ENCODE measurements around the gene PRKAG1.

The PRKAG1 gene

DNA sequence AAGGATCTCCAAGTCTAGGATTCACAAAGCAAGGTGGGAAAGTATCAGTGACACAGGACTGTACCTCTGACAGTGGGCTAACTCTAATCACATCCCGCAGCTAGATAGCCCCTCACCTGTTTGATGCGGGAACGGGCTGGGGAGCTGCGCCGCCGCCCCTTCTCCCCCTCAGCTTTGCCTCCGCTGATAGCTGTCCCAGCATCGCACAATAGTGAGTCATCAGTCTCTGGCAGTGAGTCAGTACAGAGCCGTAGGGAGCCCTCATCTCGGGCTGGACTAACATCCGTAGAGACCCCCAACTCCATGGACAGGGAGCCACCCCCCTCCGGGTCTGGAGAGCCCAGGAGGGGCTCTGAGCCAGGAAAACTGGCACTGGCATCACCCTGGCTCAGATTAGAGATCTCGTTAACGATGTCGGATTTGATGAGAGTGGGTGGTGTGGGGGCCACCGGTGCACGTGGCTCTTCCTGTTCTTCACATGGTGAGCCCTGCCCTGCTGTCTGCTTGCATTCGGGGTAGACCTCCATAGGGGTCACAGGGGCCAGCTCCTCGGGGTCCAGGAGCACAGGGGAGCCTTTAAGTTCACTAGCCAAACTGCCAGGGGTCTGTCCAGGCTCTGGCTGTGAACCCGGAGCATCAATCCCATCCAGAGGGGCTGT lies 31.1 kb upstream of the PRKAG1 start:
- no peak for DNase-seq

DNA sequence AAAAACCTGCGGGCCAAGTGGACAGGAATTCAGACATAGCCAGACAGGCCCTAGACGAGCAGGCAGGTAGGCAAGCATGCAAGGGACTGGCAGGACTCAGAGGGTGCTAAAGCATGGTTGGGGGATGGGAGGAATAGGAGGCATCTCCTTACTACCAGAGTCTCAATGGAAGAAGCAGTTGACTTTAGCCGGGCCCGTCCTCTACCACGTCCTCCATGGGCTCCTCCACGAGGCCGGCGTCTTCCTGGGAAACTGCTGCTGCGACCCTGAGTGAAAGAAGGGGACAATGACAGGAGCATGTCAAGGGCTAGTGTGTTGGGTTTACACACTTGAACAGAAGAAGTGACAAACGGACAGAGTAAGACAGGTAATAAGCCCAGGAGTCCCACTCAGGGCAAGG lies 30.4 kb upstream of the PRKAG1 start:
- DNase-seq, result no peak

GRCh38 chr12:49046129-49046895 lies 27.7 kb upstream of the PRKAG1 start:
- no peak for DNase-seq

DNA sequence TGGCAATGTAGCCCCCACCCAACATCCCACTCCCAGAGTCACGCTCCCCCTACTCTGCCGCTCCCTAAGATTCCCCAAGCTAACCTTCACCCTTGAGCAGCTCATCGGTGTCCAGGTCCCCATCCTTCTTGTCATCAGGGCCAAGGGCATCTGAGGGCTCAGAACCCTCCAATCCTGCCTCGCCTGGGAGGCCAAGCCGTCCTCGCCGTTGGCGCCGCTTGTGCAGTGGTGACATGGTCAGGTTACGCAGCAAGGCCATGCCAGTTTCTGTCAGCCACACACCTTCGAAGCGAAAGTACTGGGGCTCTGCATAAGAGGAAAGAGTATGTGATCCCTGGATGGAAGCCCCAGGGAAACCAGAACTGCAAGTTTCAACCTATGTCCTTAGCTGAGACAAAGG lies 26.1 kb upstream of the PRKAG1 start:
- no peak for DNase-seq

- DNase-seq, result no peak
These were observed 25.3 kb upstream of the PRKAG1 start for GRCh38 chr12:49043856-49044258.

DNA sequence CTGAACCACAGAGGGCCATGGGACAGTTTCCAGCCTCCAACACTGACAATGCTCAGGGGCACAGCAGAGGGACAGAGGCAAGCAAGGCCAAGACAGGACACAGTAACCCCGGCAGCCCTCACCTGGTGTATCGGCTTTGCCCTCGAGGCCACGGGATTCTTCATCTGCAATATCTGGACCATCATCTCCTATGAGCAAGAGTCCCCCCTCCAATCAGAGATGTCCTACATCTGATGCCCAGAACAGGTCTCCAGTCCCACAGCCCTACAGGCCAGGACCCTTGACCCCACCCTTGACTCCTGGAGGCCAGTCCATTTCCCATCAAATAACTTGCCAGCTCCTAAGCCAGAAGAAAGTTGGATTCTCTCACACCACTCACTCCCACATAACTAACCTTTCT lies 24.7 kb upstream of the PRKAG1 start:
- no peak for DNase-seq

DNA sequence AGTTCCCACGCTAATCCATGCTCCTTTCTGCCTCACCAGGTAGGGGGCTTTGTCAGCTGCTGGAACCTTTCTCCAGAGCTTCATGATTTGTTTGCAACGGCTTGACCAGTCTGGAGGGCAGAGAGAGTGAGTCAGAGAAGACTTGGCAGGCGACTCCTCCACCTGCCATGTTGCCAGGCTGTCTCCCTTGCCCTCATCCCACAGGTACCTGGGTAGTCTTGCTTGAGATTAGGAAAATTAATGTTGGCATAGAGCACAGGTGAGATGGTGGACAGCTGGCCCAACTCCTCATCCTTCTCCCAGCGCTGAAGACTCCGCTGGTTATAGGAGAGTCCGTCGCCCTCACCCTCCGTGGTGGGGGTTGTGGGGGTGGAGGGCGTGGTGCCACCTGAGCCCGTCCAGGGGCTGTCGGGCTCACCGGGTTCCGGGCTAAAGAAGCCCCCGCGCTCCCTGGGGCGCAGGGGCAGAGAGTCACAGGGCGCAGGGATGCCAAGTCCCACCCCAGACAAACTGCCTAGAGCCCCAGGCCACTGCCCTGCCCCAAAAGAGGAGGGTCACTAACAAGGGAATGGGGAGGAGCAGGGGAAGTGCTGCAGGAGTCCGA lies 23.4 kb upstream of the PRKAG1 start:
- no peak for DNase-seq

DNA sequence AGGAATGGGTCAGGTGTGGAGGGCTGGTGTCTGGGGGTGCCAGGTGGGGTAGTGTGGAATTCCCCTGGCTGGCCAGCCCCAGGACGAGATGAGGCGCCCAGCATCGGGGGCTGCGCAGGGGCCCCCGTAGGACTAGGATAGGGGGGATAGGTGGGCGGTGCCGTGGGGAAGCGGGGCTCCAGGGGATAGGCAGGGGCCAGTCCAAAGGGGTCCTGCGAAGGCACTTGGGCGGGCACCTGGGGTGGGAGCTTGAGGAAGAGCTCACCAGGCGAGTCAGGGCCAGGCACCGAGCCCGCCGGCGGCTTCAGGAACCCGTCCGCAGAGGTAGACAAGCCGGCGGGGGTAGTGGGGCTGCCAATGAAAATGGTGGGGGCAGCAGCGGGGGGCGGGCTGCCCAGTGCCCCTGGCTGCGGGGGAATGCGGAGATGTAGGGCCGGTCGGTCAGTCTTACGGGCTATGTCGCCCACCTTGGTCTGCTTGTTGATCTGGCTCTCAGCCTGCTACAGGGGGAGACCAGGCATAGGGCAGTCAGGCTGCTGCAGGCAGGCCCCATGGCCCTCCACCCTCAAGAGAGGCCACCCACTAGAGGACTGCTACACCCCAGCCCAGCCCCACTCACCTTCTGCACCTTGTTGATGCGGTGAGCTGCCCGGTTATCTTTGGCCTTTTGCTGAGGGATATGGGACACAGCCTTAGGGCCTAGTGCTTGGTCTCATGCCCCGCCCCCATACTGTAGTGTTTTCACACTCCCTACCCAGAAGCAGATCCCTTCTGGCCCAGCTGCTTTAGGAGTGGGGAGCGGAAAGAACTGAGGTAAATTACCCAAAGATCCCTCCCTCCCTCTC lies 22.7 kb upstream of the PRKAG1 start:
- DNase-seq, result no peak

- DNase-seq, result no peak
These were observed 21.8 kb upstream of the PRKAG1 start for GRCh38 chr12:49040364-49040855.

DNA sequence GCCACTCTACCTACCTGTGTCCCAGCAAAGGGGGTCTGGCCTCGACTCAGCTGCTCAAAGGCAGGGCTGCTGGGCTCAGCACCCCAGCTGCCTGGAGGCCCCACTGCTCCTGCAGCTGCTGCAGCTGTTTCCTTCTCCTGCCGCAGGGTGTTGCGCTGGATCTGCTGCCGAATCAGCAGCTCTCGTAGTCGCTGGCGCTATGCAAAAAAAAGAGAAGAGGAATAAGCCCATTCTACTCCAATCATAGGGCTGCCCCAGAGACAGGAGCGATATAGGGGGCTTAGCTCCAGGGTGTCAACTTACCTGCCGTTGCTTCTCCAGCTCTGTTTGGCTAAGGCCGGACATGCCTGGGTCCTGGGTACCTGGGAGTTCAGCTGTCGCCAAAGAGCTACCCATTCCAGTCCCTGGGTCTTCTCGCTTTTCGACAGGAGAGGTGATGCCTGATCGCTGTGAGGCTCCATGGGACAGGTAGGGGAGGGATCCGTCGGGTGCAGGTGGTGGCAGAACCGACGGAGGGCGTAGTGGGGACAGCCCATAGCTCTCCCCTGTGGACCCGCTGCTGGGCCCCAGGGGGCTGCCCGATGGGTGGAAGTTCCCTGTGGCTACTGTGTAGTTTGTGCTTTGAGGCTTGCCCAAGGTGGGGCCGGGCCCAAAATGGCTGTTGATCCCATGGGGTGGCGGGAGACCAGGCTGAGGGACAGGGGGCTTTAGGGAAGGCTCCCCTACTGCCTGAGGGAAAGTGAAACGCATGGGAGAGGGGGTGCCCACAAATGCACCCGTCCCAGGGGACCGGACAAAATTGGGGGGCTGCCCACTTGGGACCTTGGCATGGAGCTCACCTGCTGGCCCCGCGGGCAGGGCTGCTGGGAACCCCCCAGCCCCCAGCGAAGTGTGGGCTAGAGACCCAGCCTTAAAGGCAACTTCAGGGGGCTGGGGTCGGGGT lies 21.1 kb upstream of the PRKAG1 start:
- DNase-seq, result no peak

- DNase-seq, result no peak
These were observed 19.8 kb upstream of the PRKAG1 start for GRCh38 chr12:49038291-49038955.

GRCh38 chr12:49037947-49038237 lies 19.3 kb upstream of the PRKAG1 start:
- DNase-seq, result no peak

GRCh38 chr12:49037111-49037946 lies 18.8 kb upstream of the PRKAG1 start:
- no peak for DNase-seq

DNA sequence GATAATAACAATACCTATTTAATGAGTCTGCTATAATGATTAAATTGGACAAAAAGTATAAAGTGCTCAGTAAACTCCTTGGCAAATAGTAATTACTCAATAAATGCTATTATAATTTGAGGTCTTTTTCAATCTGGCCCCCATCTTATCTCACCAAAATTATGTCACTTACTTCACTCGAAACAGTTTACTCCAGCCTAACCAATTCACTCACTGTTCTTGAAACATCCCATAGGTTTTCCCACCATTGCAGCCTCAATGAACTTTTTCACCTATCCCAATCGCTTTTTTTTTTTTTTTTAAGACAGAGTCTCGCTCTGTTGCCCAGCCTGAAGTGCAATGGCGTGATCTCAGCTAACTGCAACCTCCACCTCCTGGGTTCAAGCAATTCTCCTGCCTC lies 17.5 kb upstream of the PRKAG1 start:
- DNase-seq, result no peak

GRCh38 chr12:49034286-49034622 lies 15.7 kb upstream of the PRKAG1 start:
- no peak for DNase-seq

- DNase-seq, result no peak
These were observed 15.2 kb upstream of the PRKAG1 start for GRCh38 chr12:49033611-49034285.

GRCh38 chr12:49032679-49033447 lies 14.3 kb upstream of the PRKAG1 start:
- DNase-seq, result no peak

- DNase-seq, result no peak
These were observed 13.7 kb upstream of the PRKAG1 start for GRCh38 chr12:49032276-49032675.

GRCh38 chr12:49031573-49032161 lies 13.1 kb upstream of the PRKAG1 start:
- no peak for DNase-seq

All from NCI-H2227 treated with DMSO at 0.1 percent for 48 hours (cell line).